ENCODE measurements around the gene PRKACA.
"Not testable (repeated sequence)": the region's sequence is repeated elsewhere in the genome, so short reads cannot be mapped to it uniquely, and the experiment has no call there.

PRKACA gene

GRCh38 chr19:14063105-14063504 lies 54.5 kb downstream of the PRKACA start:
- no peak for DNase-seq

- DNase-seq = no peak
Measured at GRCh38 chr19:14062558-14062855, 55.1 kb downstream of the PRKACA start.

DNA sequence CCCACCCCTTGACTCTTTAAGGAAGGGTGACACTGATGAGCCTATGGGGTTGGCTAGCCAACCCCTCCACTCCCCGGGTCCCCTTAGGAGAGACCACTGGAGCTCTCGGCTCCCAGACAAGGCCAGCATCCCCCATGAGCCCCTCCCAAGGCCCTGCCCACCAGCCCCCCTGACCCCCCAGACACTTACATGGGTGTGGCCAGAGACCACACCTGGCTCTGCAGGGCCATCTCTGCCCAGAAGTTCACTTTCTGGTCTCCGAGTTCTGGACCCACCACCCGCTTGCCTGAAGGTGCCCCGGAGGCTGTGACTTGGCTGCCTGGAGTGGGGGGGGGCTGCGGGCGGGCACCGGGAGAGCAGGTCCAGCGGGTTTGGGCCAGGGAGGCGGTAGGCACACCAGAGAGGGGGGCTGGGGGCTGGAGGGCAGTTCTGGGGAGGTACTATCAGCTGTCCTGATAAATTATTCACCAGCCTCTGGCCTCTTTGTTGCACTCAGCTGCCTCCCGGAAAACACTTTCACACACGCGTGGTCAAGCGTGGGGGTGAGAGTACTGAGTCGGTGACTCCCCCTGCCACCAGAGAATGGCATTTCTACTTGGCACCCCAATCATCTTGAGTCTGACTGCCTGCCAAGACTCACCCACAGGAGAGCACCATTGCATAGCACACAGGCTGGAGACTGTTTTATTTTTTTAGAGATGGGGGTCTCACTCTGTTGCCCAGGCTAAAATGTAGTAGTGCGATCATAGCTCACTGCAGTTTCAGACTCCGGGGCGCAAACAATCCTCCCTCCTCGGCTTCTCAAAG lies 55.6 kb downstream of the PRKACA start, which contains the start of gene PALM3:
Gene PALM3, minus strand, starts transcription at position 326 of the 807 bp plus-strand sequence. Its CDS starts 96 bp downstream, at position 230.
- no peak for DNase-seq

DNA sequence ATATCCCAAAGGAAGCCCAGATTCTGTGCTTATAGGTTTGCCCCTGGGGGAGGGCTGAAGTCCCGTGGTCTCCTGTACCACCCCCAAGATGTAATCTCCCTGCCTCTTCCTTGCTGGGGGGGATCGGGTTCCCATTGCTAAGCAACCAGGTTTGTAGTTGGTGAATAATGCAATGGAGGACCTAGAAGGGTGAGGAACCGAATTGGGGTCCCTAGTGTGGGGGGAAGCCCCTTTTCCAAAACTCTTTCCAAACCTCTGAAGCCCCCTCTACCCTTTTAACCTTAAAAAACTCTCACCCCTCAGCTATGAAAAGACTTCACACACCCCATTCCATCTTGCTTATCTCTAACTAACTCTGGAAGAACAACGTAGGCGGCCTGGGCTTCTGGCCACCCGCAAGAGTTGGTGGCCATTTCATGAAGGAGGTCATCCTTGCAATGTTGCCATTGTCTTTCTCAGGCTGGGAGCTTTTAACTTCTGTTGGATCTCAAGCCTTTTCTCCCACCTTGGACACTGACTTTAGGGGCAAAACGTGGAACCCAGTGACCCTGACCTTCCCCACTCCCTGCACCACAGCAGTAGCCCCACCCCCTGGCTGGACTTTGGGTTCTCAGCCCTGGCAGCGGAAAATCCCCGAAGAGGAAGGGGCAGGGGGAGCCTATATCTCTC lies 56.3 kb downstream of the PRKACA start:
- no peak for DNase-seq

DNA sequence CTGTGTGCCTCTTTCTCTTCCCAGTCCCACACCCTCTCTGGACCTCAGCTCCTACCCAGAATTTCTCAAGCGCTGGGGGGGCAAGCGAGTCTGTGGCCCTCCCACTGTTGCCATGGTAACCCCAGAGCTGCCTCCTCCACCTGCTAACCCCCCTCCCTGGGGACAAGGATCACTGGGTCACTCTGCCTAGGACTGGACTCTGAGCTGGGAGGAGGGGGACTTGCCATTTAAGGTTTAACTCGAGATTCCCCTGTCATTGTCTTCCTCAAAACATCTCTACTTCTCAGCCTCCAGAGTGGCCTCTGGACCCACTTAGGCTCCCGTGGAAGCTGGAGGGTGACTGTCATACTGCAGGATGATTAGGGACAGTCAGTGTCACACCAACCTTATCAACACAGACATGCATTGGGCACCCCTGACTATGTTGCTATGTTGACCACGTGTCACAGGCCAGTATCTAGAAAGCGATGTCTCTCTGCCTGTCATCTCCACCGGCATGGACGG lies 57.9 kb downstream of the PRKACA start:
- DNase-seq = no peak

DNA sequence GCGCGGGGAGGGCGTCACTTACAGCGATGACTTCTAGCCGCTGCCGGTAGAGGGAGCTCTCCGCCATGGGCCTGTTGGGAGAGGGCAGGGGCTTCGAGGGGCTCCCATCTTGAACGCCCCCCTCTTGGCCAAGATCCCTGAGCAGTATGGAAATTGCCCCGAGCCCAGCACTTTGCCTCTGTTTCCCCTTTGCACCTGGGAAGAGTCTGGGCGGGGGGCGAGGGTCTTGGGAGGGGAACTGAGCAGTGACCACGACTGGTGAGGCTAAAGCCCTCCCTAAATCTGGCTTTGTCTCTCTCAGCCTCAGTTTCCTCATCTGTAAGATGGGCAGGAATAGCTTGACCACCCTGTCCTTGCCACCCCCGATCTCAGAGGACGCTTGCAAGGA lies 58.5 kb downstream of the PRKACA start:
- no peak for DNase-seq

DNA sequence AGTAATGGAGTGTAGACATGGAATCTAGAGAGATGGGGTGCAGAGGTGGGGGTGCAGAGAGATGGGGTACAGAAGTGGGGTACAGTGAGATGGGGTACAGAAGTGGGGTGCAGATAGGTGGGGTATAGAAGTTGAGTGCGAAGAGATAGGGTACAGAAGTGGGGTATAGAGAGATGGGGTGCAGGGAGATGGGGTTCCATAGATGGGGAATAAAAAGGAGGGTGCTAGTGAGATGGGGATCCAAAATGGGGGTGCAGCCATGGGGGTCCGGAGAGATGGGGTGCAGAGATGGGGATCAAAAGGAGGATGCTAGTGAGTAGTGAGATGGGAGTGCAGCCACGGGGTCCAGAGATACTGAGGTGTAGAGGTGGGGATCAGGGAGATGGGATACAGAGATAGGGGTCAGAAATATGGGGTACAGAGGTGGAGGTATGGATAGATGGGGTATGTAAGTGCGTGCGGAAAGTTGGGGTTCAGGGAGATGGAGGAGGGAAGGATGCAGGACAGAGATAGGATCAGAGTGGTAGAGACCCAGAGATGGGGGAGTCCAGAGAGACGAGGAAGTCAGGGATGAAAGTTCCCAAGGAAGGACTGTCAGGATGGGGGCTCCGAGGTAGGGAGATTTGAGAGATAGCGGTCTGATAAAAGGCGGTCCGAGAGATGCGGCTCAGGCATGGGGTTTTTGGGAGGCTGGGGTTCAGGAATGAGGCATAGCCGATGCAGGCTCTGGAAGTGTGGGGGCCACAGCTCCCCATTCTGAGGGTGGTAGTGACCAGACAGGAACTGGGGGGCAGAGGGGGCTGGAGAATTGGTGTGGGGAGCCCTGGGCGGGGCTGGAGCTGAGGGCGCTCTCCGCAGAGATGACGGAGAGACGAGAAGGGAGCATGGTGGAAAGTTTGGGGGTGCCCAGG lies 59.1 kb downstream of the PRKACA start:
- no peak for DNase-seq

DNA sequence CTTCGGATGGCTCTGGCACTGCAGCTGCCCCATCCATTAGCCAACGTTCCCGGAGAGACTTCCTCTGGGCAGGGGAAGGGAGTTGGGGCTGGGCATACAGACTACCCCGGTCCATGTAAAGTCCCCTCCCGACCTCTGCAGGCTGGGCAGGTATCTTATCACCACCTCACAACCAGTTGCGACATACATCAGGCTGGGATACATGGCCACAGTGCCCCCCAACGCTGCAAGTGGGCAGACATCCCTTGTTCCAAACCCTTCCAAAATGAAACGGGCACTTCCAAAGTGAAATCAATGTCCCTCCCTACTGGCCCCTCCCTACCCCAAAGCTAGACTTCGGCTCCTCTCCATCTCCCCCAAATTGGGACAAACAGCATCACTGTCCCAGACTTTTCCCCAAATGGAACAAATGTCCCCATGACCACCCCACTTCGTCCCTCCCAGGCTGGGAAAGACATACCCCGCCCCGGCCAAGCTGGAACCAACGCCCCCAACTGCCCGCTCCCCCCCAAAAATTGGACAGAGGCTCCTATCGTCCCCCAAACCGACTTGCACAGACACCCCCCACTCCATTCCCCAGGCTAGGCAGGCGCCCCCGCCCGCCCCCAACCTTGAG lies 60.7 kb downstream of the PRKACA start:
- no peak for DNase-seq

DNA sequence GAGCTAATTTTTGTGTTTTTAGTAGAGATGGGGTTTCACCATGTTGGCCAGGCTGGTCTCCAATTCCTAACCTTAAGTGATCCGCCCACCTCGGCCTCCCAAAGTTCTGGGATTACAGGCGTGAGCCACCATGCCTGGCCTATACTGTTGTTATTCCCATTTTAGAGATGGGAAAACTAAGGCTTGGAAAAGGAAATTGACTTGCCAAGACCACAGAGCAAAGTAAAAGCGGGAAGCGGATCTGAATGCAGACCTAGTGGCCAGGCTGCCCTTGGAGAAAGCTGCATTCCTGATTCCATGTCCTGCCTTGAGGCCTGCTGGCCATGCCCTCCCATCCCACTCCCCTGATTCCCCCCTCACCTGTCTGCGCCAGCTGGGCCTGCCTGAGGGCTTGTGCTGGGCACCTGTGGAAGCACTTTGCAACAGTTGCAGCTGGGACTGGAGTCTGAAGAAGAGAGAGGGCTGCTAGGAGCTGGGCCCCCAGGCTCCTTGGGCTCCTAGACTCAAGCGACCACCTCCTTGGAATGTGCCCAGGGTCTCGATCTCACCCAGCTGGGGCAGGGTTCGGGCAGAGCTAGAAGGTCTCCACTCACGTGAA lies 61.4 kb downstream of the PRKACA start:
- no peak for DNase-seq

DNA sequence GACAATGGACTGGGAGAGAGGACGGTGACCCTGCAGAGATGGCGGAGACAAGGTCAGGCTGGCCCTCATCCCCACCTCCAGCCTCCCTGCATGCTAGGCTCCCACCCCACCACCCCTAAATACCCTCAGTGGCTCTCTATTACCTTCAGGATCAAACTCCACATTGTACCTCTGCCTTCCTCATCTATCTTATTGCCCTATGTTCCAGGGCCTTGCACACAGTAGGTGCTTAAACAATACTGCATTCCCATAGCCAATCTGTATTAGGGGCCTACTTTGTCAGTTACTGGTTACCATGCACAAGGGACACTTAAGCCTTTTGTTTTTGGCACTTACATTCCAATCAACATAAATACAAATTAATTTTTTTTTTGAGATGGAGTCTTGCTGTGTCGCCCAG lies 62.2 kb downstream of the PRKACA start:
- no peak for DNase-seq

GRCh38 chr19:14054721-14055120 lies 62.8 kb downstream of the PRKACA start:
- DNase-seq = no peak

GRCh38 chr19:14054099-14054498 lies 63.5 kb downstream of the PRKACA start:
- DNase-seq = no peak

- no peak for DNase-seq
Measured at GRCh38 chr19:14053500-14053899, 64.1 kb downstream of the PRKACA start.

- no peak for DNase-seq
Measured at GRCh38 chr19:14053032-14053431, 64.5 kb downstream of the PRKACA start.

GRCh38 chr19:14052470-14052869 lies 65.1 kb downstream of the PRKACA start:
- no peak for DNase-seq

- DNase-seq = no peak
Measured at GRCh38 chr19:14051980-14052379, 65.6 kb downstream of the PRKACA start.

DNA sequence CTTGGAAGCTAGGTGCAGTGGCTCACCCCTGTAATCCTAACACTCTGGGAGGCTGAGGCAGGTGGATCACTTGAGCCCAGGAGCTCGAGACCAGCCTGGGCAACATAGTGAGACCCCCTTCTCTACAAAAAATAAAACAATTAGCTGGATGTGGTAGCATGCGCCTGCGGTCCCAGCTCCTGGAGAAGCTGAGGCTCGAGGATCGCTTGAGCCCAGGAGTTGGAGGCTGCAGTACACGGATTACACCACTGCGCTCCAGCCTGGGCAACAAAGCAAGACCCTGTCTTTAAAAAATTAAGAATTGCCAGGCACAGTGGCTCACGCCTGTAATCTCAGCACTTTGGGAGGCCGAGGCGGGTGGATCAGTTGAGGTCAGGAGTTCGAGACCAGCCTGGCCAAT lies 66.6 kb downstream of the PRKACA start:
- DNase-seq = not testable (repeated sequence)

- DNase-seq = no peak
Measured at GRCh38 chr19:14050512-14050911, 67.0 kb downstream of the PRKACA start.

GRCh38 chr19:14048443-14049153 lies 69.0 kb downstream of the PRKACA start:
- DNase-seq = no peak

GRCh38 chr19:14047866-14048265 lies 69.7 kb downstream of the PRKACA start:
- not testable (repeated sequence) for DNase-seq
